HEK293 (cell line): ENCODE measurements around the gene ARHGAP10.

Source experiments
- AEBP2 ChIP-seq: fragments of 450-650 bp; formaldehyde crosslinking; IDR thresholded peaks from 2 replicates; pipeline ENCODE4 v1.5.1; 2016; ENCODE audit warnings: missing biosample characterization, missing genetic modification characterization, borderline replicate concordance
- REPIN1 ChIP-seq: fragments of 450-650 bp; formaldehyde crosslinking; IDR thresholded peaks from 2 replicates; pipeline ENCODE4 v1.5.1; 2017; ENCODE audit warnings: missing biosample characterization, missing genetic modification characterization, low read depth
- SP7 ChIP-seq: fragments of 450-650 bp; formaldehyde crosslinking; IDR thresholded peaks from 2 replicates; pipeline ENCODE4 v1.5.1; 2016; ENCODE audit warnings: missing biosample characterization, missing genetic modification characterization
- ZBTB48 ChIP-seq: fragments of 450-650 bp; formaldehyde crosslinking; IDR thresholded peaks from 2 replicates; pipeline ENCODE4 v1.5.1; 2016; ENCODE audit warnings: missing biosample characterization, missing genetic modification characterization
- ZFP41 ChIP-seq: fragments of 450-650 bp; formaldehyde crosslinking; IDR thresholded peaks from 2 replicates; pipeline ENCODE4 v1.5.1; 2016; ENCODE audit warnings: missing biosample characterization, missing genetic modification characterization, borderline replicate concordance
- ZNF10 ChIP-seq: fragments of 450-650 bp; formaldehyde crosslinking; IDR thresholded peaks from 2 replicates; pipeline ENCODE4 v1.5.1; 2017; ENCODE audit warnings: missing biosample characterization, missing genetic modification characterization
- ZNF23 ChIP-seq: fragments of 450-650 bp; formaldehyde crosslinking; IDR thresholded peaks from 2 replicates; pipeline ENCODE4 v1.5.1; 2016; ENCODE audit warnings: missing biosample characterization, missing genetic modification characterization, borderline replicate concordance
- ZNF416 ChIP-seq: fragments of 450-650 bp; formaldehyde crosslinking; IDR thresholded peaks from 2 replicates; pipeline ENCODE4 v1.5.1; 2016; ENCODE audit warnings: missing biosample characterization, missing genetic modification characterization
- ZNF600 ChIP-seq: fragments of 450-650 bp; formaldehyde crosslinking; IDR thresholded peaks from 2 replicates; pipeline ENCODE4 v1.5.1; 2016; ENCODE audit warnings: missing biosample characterization, missing genetic modification characterization
- TF ChIP-seq, protein P1 (sequence below): fragments of 450-650 bp; IDR thresholded peaks from 2 replicates; pipeline ENCODE4 v1.5.1; 2018; ENCODE audit warnings: missing biosample characterization, missing genetic modification characterization
- TF ChIP-seq, protein P2 (sequence below): fragments of 450-650 bp; formaldehyde crosslinking; IDR thresholded peaks from 2 replicates; pipeline ENCODE4 v1.5.0; 2017; ENCODE audit warnings: missing biosample characterization, missing genetic modification characterization, borderline replicate concordance
- TF ChIP-seq, protein P3 (sequence below): fragments of 450-650 bp; formaldehyde crosslinking; IDR thresholded peaks from 2 replicates; pipeline ENCODE4 v1.5.1; 2016; ENCODE audit warnings: missing biosample characterization, missing genetic modification characterization, low read depth
- TF ChIP-seq, protein P4 (sequence below): fragments of 450-650 bp; formaldehyde crosslinking; IDR thresholded peaks from 2 replicates; pipeline ENCODE4 v1.5.1; 2016; ENCODE audit warnings: missing biosample characterization, missing genetic modification characterization
- TF ChIP-seq, protein P5 (sequence below): fragments of 450-650 bp; formaldehyde crosslinking; IDR thresholded peaks from 2 replicates; pipeline ENCODE4 v1.5.1; 2016; ENCODE audit warnings: missing biosample characterization, missing genetic modification characterization

Gene ARHGAP10

GRCh38 chr4:147822128-147822527 lies 90.2 kb downstream of the ARHGAP10 start (continued):
- TF ChIP-seq AEBP2 (tag by site-specific recombination) (no peak), SP7 (tag by site-specific recombination) (0 out of 2 replicates have a peak, but pooled peaks have one; percentile 28), ZNF600 (tag by site-specific recombination) (peak; percentile 90), ZFP41 (tag by site-specific recombination) (no peak), REPIN1 (no peak), ZNF10 (peak; percentile 72; the same call in 1 of the 2 replicates), ZNF23 (tag by site-specific recombination) (no peak), ZBTB48 (tag by site-specific recombination) (peak; percentile 45; the same call in 1 of the 2 replicates), ZNF416 (tag by site-specific recombination) (no peak)
- TF ChIP-seq, protein P1, sequence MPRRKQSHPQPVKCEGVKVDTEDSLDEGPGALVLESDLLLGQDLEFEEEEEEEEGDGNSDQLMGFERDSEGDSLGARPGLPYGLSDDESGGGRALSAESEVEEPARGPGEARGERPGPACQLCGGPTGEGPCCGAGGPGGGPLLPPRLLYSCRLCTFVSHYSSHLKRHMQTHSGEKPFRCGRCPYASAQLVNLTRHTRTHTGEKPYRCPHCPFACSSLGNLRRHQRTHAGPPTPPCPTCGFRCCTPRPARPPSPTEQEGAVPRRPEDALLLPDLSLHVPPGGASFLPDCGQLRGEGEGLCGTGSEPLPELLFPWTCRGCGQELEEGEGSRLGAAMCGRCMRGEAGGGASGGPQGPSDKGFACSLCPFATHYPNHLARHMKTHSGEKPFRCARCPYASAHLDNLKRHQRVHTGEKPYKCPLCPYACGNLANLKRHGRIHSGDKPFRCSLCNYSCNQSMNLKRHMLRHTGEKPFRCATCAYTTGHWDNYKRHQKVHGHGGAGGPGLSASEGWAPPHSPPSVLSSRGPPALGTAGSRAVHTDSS (tag by site-specific recombination), result no peak
- TF ChIP-seq, protein P2, sequence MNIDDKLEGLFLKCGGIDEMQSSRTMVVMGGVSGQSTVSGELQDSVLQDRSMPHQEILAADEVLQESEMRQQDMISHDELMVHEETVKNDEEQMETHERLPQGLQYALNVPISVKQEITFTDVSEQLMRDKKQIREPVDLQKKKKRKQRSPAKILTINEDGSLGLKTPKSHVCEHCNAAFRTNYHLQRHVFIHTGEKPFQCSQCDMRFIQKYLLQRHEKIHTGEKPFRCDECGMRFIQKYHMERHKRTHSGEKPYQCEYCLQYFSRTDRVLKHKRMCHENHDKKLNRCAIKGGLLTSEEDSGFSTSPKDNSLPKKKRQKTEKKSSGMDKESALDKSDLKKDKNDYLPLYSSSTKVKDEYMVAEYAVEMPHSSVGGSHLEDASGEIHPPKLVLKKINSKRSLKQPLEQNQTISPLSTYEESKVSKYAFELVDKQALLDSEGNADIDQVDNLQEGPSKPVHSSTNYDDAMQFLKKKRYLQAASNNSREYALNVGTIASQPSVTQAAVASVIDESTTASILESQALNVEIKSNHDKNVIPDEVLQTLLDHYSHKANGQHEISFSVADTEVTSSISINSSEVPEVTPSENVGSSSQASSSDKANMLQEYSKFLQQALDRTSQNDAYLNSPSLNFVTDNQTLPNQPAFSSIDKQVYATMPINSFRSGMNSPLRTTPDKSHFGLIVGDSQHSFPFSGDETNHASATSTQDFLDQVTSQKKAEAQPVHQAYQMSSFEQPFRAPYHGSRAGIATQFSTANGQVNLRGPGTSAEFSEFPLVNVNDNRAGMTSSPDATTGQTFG (tag by site-specific recombination), result no peak
- TF ChIP-seq, protein P3, sequence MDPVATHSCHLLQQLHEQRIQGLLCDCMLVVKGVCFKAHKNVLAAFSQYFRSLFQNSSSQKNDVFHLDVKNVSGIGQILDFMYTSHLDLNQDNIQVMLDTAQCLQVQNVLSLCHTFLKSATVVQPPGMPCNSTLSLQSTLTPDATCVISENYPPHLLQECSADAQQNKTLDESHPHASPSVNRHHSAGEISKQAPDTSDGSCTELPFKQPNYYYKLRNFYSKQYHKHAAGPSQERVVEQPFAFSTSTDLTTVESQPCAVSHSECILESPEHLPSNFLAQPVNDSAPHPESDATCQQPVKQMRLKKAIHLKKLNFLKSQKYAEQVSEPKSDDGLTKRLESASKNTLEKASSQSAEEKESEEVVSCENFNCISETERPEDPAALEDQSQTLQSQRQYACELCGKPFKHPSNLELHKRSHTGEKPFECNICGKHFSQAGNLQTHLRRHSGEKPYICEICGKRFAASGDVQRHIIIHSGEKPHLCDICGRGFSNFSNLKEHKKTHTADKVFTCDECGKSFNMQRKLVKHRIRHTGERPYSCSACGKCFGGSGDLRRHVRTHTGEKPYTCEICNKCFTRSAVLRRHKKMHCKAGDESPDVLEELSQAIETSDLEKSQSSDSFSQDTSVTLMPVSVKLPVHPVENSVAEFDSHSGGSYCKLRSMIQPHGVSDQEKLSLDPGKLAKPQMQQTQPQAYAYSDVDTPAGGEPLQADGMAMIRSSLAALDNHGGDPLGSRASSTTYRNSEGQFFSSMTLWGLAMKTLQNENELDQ (tag by site-specific recombination), result no peak
- TF ChIP-seq, protein P4, sequence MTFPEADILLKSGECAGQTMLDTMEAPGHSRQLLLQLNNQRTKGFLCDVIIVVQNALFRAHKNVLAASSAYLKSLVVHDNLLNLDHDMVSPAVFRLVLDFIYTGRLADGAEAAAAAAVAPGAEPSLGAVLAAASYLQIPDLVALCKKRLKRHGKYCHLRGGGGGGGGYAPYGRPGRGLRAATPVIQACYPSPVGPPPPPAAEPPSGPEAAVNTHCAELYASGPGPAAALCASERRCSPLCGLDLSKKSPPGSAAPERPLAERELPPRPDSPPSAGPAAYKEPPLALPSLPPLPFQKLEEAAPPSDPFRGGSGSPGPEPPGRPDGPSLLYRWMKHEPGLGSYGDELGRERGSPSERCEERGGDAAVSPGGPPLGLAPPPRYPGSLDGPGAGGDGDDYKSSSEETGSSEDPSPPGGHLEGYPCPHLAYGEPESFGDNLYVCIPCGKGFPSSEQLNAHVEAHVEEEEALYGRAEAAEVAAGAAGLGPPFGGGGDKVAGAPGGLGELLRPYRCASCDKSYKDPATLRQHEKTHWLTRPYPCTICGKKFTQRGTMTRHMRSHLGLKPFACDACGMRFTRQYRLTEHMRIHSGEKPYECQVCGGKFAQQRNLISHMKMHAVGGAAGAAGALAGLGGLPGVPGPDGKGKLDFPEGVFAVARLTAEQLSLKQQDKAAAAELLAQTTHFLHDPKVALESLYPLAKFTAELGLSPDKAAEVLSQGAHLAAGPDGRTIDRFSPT (tag by site-specific recombination), result no peak
- TF ChIP-seq, protein P5, sequence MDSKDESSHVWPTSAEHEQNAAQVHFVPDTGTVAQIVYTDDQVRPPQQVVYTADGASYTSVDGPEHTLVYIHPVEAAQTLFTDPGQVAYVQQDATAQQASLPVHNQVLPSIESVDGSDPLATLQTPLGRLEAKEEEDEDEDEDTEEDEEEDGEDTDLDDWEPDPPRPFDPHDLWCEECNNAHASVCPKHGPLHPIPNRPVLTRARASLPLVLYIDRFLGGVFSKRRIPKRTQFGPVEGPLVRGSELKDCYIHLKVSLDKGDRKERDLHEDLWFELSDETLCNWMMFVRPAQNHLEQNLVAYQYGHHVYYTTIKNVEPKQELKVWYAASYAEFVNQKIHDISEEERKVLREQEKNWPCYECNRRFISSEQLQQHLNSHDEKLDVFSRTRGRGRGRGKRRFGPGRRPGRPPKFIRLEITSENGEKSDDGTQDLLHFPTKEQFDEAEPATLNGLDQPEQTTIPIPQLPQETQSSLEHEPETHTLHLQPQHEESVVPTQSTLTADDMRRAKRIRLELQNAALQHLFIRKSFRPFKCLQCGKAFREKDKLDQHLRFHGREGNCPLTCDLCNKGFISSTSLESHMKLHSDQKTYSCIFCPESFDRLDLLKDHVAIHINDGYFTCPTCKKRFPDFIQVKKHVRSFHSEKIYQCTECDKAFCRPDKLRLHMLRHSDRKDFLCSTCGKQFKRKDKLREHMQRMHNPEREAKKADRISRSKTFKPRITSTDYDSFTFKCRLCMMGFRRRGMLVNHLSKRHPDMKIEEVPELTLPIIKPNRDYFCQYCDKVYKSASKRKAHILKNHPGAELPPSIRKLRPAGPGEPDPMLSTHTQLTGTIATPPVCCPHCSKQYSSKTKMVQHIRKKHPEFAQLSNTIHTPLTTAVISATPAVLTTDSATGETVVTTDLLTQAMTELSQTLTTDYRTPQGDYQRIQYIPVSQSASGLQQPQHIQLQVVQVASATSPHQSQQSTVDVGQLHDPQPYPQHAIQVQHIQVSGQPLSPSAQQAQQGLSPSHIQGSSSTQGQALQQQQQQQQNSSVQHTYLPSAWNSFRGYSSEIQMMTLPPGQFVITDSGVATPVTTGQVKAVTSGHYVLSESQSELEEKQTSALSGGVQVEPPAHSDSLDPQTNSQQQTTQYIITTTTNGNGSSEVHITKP (tag by site-specific recombination), result 0 out of 2 replicates have a peak, but pooled peaks have one; percentile 20
